DOHH2 (cell line): Measurements from ENCODE around the gene PLXNB1.

ENCODE experiments used
- EZH2phosphoT487 ChIP-seq: fragments of 200-600 bp; sonication (generic); IDR thresholded peaks from 2 replicates; pipeline ENCODE4 v1.6.1; 2017; ENCODE audit warnings: borderline replicate concordance, mild to moderate bottlenecking, antibody characterized with exemption, low read length, moderate library complexity, mixed read lengths
- TF ChIP-seq, protein P1 (sequence below): fragments of 200-600 bp; sonication (generic); IDR thresholded peaks from one replicate; pipeline ENCODE4 v1.5.1; 2014; ENCODE audit warnings: antibody characterized with exemption, mild to moderate bottlenecking, low read depth, low read length; ENCODE audit not compliant: poor library complexity, severe bottlenecking

DNA sequence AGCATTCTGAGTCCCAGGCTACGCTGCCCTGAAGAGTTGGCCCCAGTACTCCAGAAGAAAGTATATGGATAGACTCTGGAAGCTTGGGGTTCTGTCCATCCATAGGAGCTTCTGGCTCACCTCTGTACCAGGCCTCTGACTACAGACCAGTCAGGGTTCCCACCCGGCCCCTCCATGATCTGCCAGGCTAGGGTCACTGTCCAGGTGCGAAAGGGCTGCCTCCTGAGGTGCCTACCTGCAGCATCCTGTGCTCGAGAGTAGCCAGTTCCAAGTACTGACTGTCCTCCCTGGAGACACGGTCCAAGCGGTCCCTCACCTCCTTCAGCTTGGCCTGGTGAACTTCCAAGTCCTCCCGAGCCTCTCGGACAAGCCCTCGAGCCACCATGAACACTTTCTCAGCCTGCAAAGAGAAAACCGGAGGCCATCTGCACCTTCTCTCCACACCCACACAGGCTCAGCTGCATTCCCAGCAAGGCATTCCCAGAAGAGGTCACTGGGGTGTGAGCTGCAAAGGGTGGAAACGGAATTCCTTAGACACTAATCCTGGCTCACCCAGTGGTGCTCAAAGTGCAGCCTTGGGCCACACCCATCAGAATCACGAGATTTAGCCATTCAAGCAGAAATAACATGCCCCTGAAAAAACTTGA is 3.7 kb upstream of the PLXNB1 start:
- TF ChIP-seq, protein P1, sequence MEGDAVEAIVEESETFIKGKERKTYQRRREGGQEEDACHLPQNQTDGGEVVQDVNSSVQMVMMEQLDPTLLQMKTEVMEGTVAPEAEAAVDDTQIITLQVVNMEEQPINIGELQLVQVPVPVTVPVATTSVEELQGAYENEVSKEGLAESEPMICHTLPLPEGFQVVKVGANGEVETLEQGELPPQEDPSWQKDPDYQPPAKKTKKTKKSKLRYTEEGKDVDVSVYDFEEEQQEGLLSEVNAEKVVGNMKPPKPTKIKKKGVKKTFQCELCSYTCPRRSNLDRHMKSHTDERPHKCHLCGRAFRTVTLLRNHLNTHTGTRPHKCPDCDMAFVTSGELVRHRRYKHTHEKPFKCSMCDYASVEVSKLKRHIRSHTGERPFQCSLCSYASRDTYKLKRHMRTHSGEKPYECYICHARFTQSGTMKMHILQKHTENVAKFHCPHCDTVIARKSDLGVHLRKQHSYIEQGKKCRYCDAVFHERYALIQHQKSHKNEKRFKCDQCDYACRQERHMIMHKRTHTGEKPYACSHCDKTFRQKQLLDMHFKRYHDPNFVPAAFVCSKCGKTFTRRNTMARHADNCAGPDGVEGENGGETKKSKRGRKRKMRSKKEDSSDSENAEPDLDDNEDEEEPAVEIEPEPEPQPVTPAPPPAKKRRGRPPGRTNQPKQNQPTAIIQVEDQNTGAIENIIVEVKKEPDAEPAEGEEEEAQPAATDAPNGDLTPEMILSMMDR = no peak
- TF ChIP-seq EZH2phosphoT487 = no peak
